HG03378 (cell line): ENCODE measurements around the gene RALGAPA1.
"Not testable (repeated sequence)": the region's sequence is repeated elsewhere in the genome, so short reads cannot be mapped to it uniquely, and the experiment has no call there.

Source experiments
- ATAC-seq: cut with Tn5 transposase; IDR thresholded peaks from one replicate; pipeline ENCODE4 v1.9.1; 2021; ENCODE audit warnings: mild to moderate bottlenecking, moderate library complexity; ENCODE audit not compliant: unreplicated experiment

The RALGAPA1 gene

DNA sequence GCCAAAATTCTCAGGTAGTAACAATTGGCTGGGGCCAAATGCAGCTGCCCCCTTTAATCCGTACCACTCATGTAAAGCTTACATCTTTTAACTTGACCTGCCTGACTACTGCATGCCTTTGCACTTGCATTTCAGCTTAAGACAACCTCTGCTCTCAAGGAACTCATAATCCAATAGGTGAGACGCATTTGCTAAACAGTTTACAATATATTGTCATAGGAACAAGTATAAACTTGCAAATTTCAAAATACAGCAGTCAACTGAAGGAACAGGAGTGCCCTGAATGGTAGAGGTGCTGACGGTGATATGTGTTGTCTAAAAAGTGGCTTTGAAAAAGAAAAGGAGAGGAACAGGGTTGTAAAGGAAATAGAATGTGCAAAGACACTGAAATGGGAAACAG lies 13.4 kb upstream of the RALGAPA1 start:
- no peak for ATAC-seq

DNA sequence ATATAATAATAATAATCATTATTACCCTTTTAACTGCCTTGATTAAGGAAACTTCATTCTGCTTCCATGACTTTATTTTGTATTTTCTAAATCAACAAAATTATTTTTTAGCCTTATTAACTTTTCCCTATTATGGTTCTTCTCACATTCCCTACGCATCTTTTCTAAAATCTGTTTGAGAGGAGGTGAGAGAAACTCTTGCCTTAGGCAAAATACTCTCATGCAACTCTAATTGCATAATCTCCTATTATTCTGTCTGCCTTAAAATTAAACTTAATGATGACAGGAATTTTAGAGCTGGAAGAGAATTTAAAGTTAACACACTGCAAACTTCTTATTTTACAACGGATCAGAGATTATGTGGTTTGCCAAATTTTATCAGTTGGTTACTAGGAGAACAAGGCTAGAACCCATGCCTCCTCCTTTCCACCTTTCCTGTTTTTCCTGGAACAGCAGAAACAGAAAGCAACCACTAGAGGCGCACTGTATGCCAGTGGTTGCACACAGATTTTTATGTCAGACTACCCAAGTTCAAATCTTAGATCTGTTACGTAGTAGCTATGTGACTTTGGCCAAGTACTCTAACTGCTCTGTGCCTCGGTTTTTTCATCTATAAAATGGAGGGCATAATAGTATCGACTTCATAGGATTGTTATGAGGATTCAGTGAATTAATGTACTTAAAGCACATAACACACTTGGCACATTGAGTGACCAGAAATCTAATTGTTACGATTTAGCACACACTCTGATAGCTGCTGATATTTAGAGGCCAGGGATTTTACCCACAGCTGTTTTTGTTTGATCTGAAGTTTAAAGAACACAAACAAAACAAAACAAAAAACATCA lies 12.7 kb upstream of the RALGAPA1 start:
- ATAC-seq = no peak

DNA sequence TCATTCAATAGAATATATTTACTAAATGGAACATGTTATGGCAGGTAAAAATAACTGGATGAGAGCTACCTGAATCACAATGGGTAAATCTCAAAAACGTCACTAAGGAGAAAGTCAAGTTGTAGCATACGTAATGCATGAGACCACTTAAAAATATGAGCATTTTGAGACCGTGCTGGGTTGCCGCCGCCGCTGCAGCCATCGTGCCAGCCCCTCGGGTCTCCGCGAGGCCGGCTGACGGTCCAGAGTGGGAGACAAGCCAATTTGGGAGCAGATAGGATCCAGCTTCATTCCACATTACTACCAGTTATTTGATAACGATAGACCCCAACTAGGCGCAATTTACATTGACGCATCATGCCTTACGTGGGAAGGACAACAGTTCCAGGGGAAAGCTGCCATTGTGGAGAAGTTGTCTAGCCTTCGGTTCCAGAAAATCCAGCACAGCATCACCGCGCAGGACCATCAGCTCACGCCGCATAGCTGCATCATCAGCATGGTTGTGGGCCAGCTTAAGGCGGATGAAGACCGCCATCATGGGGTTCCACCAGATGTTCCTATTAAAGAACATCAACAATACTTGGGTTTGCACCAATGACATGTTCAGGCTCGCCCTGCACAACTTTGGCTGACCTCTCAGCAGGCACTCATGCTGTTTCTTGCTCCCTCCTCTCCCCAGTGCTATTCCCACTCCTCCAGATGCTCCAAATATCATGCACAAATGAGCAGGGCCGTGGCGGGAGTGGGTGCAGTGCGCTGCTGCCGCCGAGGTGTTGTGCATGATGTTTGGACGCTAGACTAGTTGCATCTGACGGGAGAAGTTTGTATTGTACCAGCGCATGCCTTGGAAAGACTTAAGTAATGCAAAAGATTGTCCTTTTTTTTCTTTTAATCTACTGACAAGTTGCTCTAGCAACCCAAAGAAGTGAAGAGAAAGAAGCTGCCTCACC lies 10.8 kb upstream of the RALGAPA1 start:
- no peak for ATAC-seq

DNA sequence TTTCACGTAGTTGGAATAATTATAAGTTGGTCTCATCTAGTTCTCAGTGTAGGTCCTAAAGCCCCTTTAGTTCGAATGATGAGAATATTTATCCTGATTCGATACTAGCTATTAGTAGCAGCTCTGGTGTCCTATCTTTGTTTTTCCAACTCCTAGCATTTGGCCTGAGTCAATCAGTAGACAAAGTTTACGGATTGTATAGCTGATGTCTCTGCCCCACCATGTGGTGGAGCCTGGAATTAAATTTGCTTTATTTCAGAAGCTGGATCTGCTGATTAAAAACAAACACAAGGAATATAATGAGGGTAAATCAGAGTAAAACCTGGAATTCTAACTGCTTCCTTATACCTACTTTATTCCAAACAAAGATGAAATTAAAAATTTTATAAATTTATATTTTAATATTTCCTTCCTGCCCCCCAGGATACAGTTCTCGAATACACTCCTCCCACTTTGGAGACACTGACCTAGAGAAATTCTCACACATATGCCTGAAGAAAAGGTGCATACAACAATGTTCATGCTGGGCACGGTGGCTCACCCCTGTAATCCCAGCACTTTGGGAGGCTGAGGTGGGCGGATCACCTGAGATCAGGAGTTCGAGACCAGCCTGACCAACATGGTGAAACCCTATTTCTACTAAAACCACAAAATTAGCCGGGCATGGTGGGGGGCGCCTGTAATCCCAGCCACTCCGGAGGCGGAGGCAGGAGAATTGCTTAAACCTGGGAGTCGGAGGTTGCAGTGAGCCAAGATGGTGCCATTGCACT lies 9.4 kb upstream of the RALGAPA1 start:
- no peak for ATAC-seq

DNA sequence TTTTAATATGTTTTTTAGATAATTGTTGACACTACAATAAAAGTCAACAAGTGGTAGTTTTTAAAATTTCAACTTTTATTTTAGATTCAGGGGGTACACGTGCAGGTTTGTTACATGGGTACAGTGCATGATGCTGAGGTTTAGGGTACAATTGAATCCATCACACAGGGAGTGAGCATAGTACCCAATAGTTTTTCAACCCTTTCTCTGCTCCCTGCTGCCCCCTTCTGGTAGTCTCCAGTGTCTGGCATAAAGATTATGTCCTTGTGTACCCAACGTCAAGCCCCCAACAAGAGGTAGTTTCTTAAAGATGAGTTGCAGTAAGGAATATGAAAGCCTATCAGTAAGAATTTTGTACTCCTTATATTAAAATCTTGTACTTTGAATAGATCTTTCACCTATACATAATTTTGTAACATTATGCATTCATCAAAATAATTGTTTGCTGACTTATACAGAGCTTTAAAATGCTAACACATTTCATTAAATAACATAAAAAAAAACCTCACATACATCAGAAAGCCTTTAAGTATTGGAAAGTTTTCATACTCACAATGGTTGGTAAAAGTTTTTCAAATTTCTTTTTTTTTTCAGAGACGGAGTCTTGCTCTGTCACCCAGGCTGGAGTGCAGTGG lies 5.4 kb upstream of the RALGAPA1 start:
- peak; percentile 66 for ATAC-seq

DNA sequence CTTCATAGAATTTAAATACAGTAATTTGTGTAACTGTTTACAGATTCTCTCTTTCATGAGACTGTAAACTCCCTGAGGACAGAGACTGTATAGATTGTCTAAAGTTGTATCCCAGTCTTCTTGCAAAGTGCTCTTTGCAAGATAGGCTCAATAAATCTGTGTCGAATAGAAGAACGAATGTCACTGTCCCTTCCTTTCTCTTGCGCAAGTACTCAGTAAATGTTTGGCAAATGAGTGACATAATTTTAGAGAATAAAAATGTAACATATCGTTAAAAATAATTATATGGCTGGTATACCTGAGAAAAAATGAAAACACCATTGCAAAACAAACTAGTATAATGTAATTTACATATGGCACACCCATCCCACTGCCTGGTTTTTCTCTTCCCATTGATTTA lies 1.9 kb upstream of the RALGAPA1 start:
- no peak for ATAC-seq

DNA sequence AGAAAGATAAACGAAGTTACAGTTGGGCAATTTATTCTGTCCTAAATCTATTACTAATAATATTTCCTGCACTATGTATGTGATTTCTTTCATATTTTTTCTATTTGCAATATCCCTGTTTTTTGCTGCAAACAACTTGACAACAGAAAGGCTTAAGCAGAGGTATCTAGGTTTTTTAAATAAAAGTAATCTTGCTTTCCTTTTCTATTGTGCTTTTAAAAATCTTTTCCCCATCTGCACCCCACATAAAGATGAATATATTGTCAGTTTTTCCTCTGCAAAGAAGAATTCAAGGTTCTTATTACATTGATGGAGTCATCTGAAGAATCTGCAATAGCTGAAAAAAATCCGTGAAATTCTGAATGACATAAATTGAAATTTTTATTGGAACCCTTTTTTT lies 502 bp upstream of the RALGAPA1 start:
- ATAC-seq = no peak

DNA sequence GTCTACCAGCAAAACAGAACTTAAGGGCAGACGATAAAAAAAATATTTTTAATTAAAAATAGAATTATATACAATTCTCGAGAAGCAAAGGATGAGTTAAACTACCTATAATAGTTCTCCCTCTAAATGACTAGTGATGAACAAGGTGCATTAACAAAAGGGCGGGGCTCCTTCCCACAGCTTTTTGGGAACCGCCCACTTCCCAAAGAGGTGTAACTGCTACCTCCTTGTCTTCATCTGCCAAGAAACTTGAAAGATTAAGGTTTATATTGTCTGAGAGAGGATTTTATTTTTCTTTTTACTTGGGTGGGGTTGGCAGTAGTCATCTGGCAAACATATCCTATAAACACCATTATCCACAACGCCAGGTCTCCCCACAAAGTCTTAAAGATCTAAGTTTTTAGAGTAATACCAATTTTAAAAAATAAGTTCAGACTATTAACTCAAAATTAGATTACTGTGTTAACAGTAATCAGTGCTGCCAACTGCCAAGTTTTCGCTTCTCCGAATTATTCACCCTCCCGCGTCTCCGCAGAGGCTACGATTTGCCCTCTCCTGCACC lies 938 bp downstream of the RALGAPA1 start:
- ATAC-seq = no peak

DNA sequence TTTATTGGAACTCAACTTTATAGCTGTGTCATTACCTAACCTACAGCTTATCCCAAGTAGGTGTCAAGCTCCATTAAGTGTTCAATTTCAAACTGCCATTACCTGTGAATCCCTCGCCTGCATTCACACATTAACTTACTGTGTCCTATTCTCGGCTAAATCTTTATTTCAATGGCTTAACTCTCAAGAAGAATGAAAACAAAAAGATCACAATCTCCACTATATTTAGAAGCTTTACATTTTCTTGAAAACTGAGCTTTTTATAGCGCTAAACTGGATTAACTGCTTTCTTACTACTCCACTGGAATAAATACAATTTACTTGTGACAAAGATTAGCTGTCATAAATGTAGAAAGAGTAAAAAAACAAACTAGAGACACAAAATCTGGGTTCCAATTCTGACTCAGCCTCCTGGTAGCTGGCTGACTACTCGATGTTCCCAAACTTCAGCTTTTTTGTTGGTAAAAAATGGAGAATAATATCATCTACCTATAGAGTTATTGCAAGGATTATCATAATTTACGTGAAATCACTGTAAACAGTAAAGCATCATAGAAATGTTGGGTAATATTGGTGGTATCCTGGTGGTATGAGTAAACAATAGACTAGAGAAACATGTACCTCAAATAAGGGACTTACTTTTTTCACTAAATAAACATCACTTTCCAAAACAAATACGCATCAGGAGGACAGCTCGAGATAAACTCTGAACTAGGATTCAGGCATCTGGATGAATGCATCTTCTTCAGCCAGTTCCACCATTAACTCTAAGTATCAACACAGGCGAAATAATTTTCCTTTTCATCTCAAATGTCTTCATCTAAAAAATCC lies 1.7 kb downstream of the RALGAPA1 start:
- ATAC-seq = no peak

DNA sequence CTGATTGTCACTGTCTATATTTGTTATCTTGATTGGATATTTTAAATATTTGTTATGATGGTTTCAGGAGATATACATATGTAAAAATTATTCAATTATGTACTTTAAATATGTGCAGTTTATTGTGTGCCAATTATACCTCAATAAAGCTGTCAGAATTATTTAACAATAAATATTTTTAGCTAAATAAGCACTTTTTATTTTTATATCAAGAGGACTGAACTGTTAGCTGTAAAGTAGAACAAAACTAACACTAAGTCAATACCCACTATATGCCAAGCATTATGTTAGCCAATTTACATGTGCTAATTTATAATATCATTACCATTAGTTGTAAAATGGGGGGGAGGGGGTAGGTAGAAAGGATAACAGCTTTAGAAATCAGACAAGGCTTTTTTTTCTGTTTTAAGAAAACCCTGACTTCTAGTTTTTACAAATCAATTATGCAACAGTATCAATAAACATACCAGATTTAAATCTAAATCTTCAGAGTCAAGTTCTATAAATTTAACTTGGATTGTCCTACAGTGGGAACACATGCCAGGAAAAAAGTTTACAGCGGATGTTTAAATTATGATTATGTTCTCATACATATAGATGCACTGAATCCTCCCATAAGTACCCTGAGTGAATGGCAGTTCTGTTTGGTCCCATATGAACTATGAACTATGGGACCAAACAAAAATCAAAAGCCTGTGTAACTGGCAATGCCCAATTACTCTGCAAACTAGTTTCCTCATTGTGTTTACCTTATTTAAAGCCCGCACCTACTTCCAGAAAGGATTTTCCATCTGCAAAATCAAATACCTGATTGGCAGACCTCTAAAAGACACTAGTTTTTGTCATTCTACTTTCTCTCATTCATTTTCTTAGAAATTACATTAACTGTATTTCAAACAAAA lies 2.8 kb downstream of the RALGAPA1 start:
- ATAC-seq = no peak

DNA sequence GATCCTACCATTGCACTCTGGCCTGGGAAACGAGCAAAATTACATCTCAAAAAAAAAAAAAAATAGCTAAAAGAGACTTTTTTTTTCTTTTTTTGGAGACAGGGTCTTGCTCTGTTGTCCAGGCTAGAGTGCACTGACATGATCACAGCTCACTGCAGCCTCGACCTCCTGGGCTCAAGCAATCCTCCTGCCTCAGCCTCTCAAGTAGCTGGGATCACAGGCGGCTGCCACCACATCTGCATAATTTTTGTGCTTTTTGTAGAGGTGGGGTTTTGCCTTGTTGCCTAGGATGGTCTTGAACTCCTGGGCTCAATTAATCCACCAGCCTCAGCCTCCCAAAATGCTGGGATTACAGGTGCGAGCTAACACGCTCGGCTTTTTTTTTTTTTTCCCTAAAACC lies 11.3 kb downstream of the RALGAPA1 start:
- ATAC-seq = no peak

DNA sequence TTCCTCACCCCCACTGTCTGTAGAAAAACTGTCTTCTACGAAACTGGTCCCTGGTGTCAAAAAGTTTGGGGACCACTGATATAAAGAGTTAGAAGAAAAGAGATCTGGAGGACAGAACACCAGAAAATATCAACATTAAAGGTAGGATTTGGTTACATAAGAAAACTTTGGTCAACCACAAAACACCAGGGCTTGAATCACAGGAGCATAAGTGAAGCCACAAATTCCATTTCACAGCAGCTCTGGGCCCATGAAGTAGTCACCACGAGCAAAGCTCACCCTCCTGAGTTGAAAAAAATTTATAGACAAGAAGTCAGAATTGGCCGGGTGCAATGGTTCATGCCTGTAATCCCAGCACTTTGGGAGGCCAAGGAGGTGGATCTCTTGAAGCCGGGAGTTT lies 19.4 kb downstream of the RALGAPA1 start:
- no peak for ATAC-seq

DNA sequence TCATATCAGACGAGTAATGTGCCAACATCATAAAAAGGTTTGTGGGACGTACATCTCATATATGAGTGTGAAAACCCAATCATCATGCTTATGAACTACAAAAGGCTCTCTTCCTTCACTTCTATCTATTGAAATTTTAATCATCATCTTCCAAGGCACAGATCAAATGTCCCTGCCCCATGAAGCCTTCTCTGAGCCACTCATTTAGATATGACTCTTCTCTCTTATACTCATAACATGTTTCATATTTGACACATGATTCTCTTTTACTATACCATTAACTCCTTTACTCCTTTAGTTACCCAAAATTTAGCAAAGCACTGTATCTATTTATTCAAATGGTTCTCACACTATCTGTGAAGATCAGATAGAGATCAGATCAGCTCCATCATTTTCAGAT lies 22.2 kb downstream of the RALGAPA1 start:
- no peak for ATAC-seq

DNA sequence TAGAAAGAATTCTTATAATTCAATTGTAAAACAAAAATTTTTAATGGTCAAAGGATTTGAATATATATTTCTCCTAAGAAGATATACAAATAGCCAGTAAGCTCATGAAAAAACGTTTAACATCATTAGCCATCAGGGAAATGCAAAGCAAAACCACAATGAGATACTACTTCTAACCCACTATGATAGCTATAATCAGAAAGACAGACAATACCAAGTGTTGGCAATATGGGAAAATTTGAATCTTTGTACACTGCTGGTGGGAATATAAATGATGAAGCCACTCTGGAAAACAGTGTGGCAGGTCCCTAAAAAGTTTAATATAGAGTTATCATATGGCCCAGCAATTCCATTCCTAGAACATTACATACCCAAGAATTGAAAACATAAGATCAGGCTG lies 25.4 kb downstream of the RALGAPA1 start:
- no peak for ATAC-seq

DNA sequence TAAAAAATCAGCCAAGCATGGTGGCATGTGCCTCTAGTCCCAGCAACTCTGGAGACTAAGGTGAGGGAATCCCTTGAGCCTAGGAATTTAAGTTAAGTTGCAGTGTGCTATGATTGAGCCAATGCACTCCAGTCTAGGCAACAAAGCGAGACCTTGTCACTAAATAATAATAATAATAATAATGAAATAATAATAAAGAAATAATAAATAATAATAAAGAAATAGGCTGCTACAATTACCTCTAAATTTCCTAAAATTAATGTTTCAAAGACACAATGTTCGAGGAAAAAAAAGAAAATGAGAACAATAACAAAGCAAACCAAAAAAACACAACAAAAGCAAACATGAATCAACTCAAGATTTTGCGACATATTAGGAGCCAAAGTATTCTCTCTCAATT lies 29.7 kb downstream of the RALGAPA1 start:
- no peak for ATAC-seq

DNA sequence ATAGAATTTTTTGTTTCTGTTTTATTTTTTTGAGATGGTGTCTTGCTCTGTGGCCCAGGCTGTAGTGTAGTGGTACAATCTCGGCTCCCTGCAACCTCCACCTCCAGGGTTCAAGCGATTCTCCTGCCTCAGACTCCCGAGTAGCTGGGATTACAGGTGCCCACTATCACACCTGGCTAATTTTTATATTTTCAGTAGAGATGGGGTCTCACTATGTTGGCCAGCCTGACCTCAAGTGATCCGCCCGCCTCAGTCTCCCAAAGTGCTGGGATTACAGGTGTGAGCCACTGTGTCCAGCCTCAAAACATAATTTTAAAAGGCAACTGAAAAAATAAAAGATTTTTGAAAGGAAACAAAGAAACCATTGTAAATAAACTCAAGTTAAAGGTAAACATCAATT lies 31.5 kb downstream of the RALGAPA1 start:
- ATAC-seq = not testable (repeated sequence)

DNA sequence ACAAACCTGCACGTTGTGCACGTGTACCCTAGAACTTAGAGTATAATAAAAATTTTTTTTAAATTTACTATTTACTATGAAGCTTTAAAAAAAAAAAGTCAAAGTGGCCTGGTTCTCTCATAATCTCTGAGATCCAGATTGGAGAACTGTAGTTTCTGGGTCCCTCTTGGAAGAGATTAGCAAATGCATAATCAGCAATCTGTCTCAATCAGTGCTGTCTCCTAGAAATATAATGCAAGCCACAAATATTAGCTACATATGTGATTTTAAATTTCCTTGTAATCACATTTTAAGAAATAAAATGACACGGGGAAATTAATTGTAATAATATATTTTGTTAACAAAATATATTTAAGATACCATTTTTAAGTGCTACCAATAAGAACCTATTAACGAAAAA lies 32.3 kb downstream of the RALGAPA1 start:
- ATAC-seq = no peak

DNA sequence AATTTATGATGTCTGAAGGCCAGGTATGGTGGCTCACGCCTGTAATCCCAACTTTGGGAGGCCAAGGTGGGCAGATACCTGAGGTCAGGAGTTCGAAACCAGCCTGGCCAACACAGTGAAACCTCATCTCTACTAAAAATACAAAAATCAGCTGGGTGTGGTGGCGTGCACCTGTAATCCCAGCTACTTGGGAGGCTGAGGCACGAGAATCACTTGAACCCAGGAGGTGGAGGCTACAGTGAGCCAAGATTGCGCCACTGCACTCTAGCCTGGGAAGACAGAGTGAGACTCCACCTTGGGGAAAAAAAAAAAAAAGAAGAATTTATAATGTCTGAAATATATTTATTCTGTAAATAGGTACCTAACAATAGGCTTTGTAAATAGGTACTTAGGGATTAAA lies 33.0 kb downstream of the RALGAPA1 start:
- ATAC-seq = not testable (repeated sequence)

DNA sequence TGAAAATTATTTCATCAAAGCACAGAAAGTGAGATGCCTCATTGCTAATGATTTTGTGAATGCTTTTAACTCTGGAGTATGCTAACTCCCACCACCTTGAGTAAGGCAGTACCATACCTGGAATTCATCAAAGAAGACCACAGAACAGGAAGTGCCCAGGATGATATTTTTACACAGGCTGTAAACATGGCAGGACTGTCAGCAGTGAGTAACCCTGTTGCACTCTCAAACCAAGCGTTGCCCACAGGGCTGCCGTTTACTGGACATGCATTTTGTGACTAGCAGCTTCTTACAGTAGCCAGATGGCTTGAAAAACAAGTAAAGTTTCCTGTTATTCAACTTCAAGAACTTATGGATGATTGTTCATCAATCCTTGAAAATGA lies 42.4 kb downstream of the RALGAPA1 start:
- ATAC-seq = no peak
